IMR-90 (cell line): Measurements from ENCODE around the gene PELO.

Experiments used
- CEBPB ChIP-seq: IDR thresholded peaks from 2 replicates; pipeline ENCODE4 v1.6.1; 2012; ENCODE audit warnings: low read depth, low read length, improper control_type of control experiment
- MAFK ChIP-seq: IDR thresholded peaks from 2 replicates; pipeline ENCODE4 v1.6.1; 2012; ENCODE audit warnings: low read depth, low read length, improper control_type of control experiment
- MXI1 ChIP-seq: IDR thresholded peaks from 2 replicates; pipeline ENCODE4 v1.6.1; 2012; ENCODE audit warnings: low read depth, mild to moderate bottlenecking, low read length, moderate library complexity, borderline replicate concordance
- POLR2A ChIP-seq: IDR thresholded peaks from 2 replicates; pipeline ENCODE4 v1.6.1; 2012; ENCODE audit warnings: mild to moderate bottlenecking, low read depth, low read length
- RAD21 ChIP-seq: IDR thresholded peaks from 2 replicates; pipeline ENCODE4 v1.6.1; 2012; ENCODE audit warnings: low read length, improper control_type of control experiment
- RCOR1 ChIP-seq: IDR thresholded peaks from 2 replicates; pipeline ENCODE4 v1.6.1; 2012; ENCODE audit warnings: mild to moderate bottlenecking, low read length, improper control_type of control experiment; ENCODE audit not compliant: insufficient replicate concordance
- USF2 ChIP-seq: fragments of 150-350 bp; IDR thresholded peaks from 2 replicates; pipeline ENCODE4 v1.6.1; 2017; ENCODE audit warnings: mild to moderate bottlenecking, antibody characterized with exemption, low read length, low read depth
- TF ChIP-seq, protein P1 (sequence below): conservative IDR thresholded peaks from 2 replicates; pipeline ENCODE4 v1.5.1; 2012; ENCODE audit warnings: mild to moderate bottlenecking, low read depth, low read length, improper control_type of control experiment
- TF ChIP-seq, protein P2 (sequence below): fragments of 150-350 bp; IDR thresholded peaks from 2 replicates; pipeline ENCODE4 v1.6.1; 2016; ENCODE audit warnings: low read depth, mild to moderate bottlenecking, low read length, moderate library complexity, borderline replicate concordance

DNA sequence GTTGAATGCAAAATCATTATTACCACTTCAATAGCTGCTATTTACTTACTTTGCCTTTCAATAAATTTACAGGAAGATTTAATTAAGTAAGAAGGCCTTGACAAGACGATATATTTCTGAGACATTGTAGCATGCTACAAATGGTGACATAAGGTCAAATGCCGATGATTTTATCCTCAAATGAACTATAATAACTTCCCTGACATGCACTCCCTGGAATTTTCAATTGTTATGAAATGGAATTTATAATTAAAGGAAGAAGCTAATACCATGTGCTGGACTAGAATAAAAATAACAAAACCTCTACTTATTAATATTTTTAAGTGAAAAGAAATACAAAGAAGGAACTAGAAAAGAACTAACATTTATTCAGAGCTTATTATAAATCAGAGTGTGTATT is 30.2 kb upstream of the PELO start:
- TF ChIP-seq, protein P1, sequence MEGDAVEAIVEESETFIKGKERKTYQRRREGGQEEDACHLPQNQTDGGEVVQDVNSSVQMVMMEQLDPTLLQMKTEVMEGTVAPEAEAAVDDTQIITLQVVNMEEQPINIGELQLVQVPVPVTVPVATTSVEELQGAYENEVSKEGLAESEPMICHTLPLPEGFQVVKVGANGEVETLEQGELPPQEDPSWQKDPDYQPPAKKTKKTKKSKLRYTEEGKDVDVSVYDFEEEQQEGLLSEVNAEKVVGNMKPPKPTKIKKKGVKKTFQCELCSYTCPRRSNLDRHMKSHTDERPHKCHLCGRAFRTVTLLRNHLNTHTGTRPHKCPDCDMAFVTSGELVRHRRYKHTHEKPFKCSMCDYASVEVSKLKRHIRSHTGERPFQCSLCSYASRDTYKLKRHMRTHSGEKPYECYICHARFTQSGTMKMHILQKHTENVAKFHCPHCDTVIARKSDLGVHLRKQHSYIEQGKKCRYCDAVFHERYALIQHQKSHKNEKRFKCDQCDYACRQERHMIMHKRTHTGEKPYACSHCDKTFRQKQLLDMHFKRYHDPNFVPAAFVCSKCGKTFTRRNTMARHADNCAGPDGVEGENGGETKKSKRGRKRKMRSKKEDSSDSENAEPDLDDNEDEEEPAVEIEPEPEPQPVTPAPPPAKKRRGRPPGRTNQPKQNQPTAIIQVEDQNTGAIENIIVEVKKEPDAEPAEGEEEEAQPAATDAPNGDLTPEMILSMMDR, result no peak
- no peak for TF ChIP-seq USF2
- TF ChIP-seq RCOR1, result no peak
- no peak for TF ChIP-seq POLR2A
- TF ChIP-seq MXI1, result no peak
- TF ChIP-seq, protein P2, sequence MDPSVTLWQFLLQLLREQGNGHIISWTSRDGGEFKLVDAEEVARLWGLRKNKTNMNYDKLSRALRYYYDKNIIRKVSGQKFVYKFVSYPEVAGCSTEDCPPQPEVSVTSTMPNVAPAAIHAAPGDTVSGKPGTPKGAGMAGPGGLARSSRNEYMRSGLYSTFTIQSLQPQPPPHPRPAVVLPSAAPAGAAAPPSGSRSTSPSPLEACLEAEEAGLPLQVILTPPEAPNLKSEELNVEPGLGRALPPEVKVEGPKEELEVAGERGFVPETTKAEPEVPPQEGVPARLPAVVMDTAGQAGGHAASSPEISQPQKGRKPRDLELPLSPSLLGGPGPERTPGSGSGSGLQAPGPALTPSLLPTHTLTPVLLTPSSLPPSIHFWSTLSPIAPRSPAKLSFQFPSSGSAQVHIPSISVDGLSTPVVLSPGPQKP, result no peak
- no peak for TF ChIP-seq RAD21
- no peak for TF ChIP-seq CEBPB
- no peak for TF ChIP-seq MAFK
